SH-SY5Y (cell line): ENCODE data around the gene SLC6A2.

ENCODE experiments used
- GATA2 ChIP-seq: IDR thresholded peaks from 2 replicates; pipeline ENCODE4 v1.6.1; 2011; ENCODE audit warnings: mild to moderate bottlenecking, low read depth, low read length
- GATA3 ChIP-seq: IDR thresholded peaks from 2 replicates; pipeline ENCODE4 v1.6.1; 2011; ENCODE audit warnings: low read depth, mild to moderate bottlenecking, low read length, moderate library complexity

GRCh38 chr16:55622930-55623561 is 32.7 kb upstream of the SLC6A2 start:
- TF ChIP-seq GATA2 (no peak), GATA3 (no peak)
